ENCODE data around the gene PCOLCE2. TPM values are rescaled to one million over a fixed set of nuclear protein-coding genes. Genes with fewer than 3 reads are reported as not detected.

The PCOLCE2 gene
- total and polyA plus RNA-seq, 2 of the 8 experiments (the other 6 are each of a cell fraction or from before 2014, with no cell fraction given), result 11.1 to 12.6 TPM

GRCh38 chr3:142796823-142797222 lies 92.1 kb downstream of the PCOLCE2 start:
- no peak overlapping the region for H3K14ac ChIP-seq (ENCODE audit: insufficient read length)
- H3K27me3 ChIP-seq (replicated peaks in 1 of 4; ENCODE audit: control insufficient read depth in 3 of 4, extremely low read depth in 1 of 4, insufficient read depth in 3 of 4, low read length in 3 of 4), result no peaks in the 10 kb centered on the region
- 90% methylated on average over 2 of the region's 2 CpGs; no CpG with 5 or more reads in 1 of the 2 experiments for WGBS, 2 experiments (ENCODE audit: extremely low coverage in 1 of 2, insufficient coverage in 1 of 2, insufficient read length in 1 of 2, insufficient replicate concordance in 2 of 2, low coverage in 1 of 2, low lambda C conversion rate in 2 of 2, missing lambda C conversion rate in 1 of 2)
- ChIA-PET POLR2A (ENCODE audit: partially characterized antibody) (interaction anchor here (1.0 kb wide), 2 partner anchors 9 to 12 kb away, joined by 3 read pairs; no protein-coding TSS in a partner anchor), CTCF (ENCODE audit: partially characterized antibody) (interaction anchor here (1.3 kb wide), 1 partner anchor 32 kb away, joined by 3 read pairs; no protein-coding TSS in a partner anchor)
- H2BK120ac ChIP-seq (replicated peaks; ENCODE audit: low read depth, low read length), result no peak overlapping the region
- DNase-seq (ENCODE audit: low read depth in 1 of 2, low spot score in 2 of 2) (no peak), FAIRE-seq (no peak)
- no peak overlapping the region for H2AFZ ChIP-seq (ENCODE audit: low read length)
- no peak overlapping the region for H2BK20ac ChIP-seq (ENCODE audit: low read length)
- no peak overlapping the region for H3K4me3 ChIP-seq (ENCODE audit: extremely low read depth in 1 of 4, insufficient read depth in 2 of 4, low read depth in 3 of 4, low read length in 4 of 4)
- no peaks in the 10 kb centered on the region for H3K9me3 ChIP-seq (ENCODE audit: insufficient read depth in 2 of 2, low read depth in 1 of 2, low read length in 1 of 2)
- no peak overlapping the region for H3K4me2 ChIP-seq (ENCODE audit: insufficient read depth in 1 of 2, low read depth in 2 of 2, low read length in 2 of 2)
- no peak overlapping the region for H3K23ac ChIP-seq (ENCODE audit: insufficient read length)
- H3K56ac ChIP-seq (replicated peaks; ENCODE audit: insufficient read length, low read depth, low read length), result no peak overlapping the region
- no peak overlapping the region for H4K8ac ChIP-seq (ENCODE audit: extremely low read depth, insufficient read depth, low read length)
- no peak overlapping the region for H3K9ac ChIP-seq (replicated peaks in 1 of 4; ENCODE audit: extremely low read depth in 1 of 4, low read depth in 3 of 4, low read length in 3 of 4)
- no peaks in the 10 kb centered on the region for H3K23me2 ChIP-seq (ENCODE audit: low read depth, low read length)
- H3K18ac ChIP-seq (ENCODE audit: extremely low read depth, low read length), result no peak overlapping the region
- no peaks in the 10 kb centered on the region for H3K36me3 ChIP-seq (ENCODE audit: control insufficient read depth in 2 of 4, insufficient read depth in 4 of 4, low read length in 3 of 4)
- H4K91ac ChIP-seq (replicated peaks; ENCODE audit: insufficient read length, low read length), result no peak overlapping the region
- no peaks in the 10 kb centered on the region for H4K20me1 ChIP-seq (replicated peaks in 1 of 2; ENCODE audit: control insufficient read depth in 1 of 2, insufficient read depth in 2 of 2, low read length in 2 of 2)
- H3K27ac ChIP-seq (ENCODE audit: low read depth, low read length), result no peak overlapping the region
- no peak overlapping the region for H2BK15ac ChIP-seq (ENCODE audit: low read length)
- no peak overlapping the region for H2BK5ac ChIP-seq (ENCODE audit: low read depth, low read length)
- H3K79me1 ChIP-seq (ENCODE audit: low read depth, low read length), result no peaks in the 10 kb centered on the region
- H4K5ac ChIP-seq (ENCODE audit: insufficient read length, low read depth, low read length), result no peak overlapping the region
- H3K4me1 ChIP-seq (replicated peaks in 1 of 4; ENCODE audit: control insufficient read depth in 3 of 4, insufficient read depth in 4 of 4, low read length in 3 of 4), result peaks cover 0 to 3% (median 0%) of the 10 kb centered on the region in 4 experiments; a peak in 2 of 7 replicates
- H2AK5ac ChIP-seq (ENCODE audit: low read depth, low read length), result no peak overlapping the region
- no peak overlapping the region for H2BK12ac ChIP-seq (ENCODE audit: low read depth, low read length)
- no peak overlapping the region for H3K4ac ChIP-seq (replicated peaks; ENCODE audit: insufficient read length, low read depth, low read length)
- no peaks in the 10 kb centered on the region for H3K79me2 ChIP-seq (ENCODE audit: control insufficient read depth in 1 of 2, insufficient read depth in 2 of 2, low read length in 2 of 2)
- no peak for TF ChIP-seq POU5F1 (IDR thresholded peaks at IDR 0.05; ENCODE audit: low read depth, low read length)
- no peak for TF ChIP-seq GTF2F1 (IDR thresholded peaks at IDR 0.05; ENCODE audit: borderline replicate concordance, low read depth, low read length)
- no peak for TF ChIP-seq HDAC6 (IDR thresholded peaks at IDR 0.05; ENCODE audit: low read depth, low read length)
- no peak for TF ChIP-seq CTBP2 (IDR thresholded peaks at IDR 0.05; ENCODE audit: borderline replicate concordance, insufficient read depth, insufficient read length, low read length)
- TF ChIP-seq KDM1A (IDR thresholded peaks at IDR 0.05; ENCODE audit: borderline replicate concordance, low read length), result no peak
- TF ChIP-seq SIX5 (IDR thresholded peaks at IDR 0.05; ENCODE audit: low read depth, low read length), result no peak
- no peak for TF ChIP-seq SAP30 (IDR thresholded peaks at IDR 0.05; ENCODE audit: insufficient read depth, insufficient replicate concordance, low read length)
- TF ChIP-seq SUZ12 (IDR thresholded peaks at IDR 0.05; ENCODE audit: low read length), result no peak
- no peak for TF ChIP-seq CTCF (IDR thresholded peaks at IDR 0.05; ENCODE audit: control extremely low read depth in 1 of 3, insufficient read depth in 1 of 3, low read depth in 1 of 3, low read length in 3 of 3)
- TF ChIP-seq BCL11A (IDR thresholded peaks at IDR 0.05; ENCODE audit: low read depth in 2 of 2, low read length in 2 of 2), result no peak
- no peak for TF ChIP-seq POLR2AphosphoS5 (IDR thresholded peaks at IDR 0.05; ENCODE audit: low read depth, low read length)
- TF ChIP-seq JUND (IDR thresholded peaks at IDR 0.05; ENCODE audit: low read length), result no peak

Data from H1 (cell line).